HG02938 (cell line): Measurements from ENCODE around the gene S100A8.

Experiments used
- ATAC-seq: cut with Tn5 transposase; IDR thresholded peaks from one replicate; pipeline ENCODE4 v1.9.1; 2021; ENCODE audit warnings: mild to moderate bottlenecking, moderate library complexity; ENCODE audit not compliant: unreplicated experiment

Gene S100A8

GRCh38 chr1:153364156-153364555, 26.7 kb downstream of the S100A8 start:
- no peak for ATAC-seq

GRCh38 chr1:153363641-153364040, 27.2 kb downstream of the S100A8 start:
- no peak for ATAC-seq

- ATAC-seq, result no peak
Observed at GRCh38 chr1:153362187-153362775, 28.6 kb downstream of the S100A8 start.

GRCh38 chr1:153361480-153362109, 29.3 kb downstream of the S100A8 start:
- no peak for ATAC-seq

- no peak for ATAC-seq
Observed at GRCh38 chr1:153360592-153361479, 30.0 kb downstream of the S100A8 start.

GRCh38 chr1:153360190-153360589, 30.7 kb downstream of the S100A8 start:
- no peak for ATAC-seq

GRCh38 chr1:153359241-153359640, 31.6 kb downstream of the S100A8 start:
- ATAC-seq, result no peak

GRCh38 chr1:153358691-153358975, 32.2 kb downstream of the S100A8 start:
- ATAC-seq, result no peak

- ATAC-seq, result no peak
Observed at GRCh38 chr1:153357853-153358690, 32.8 kb downstream of the S100A8 start, which contains the start of gene S100A9. Gene S100A9, plus strand, starts transcription at chr1:153357854. Its CDS starts 430 bp downstream, at chr1:153358284.

- ATAC-seq, result no peak
Observed at GRCh38 chr1:153357076-153357852, 33.6 kb downstream of the S100A8 start.

- ATAC-seq, result no peak
Observed at GRCh38 chr1:153356392-153357075, 34.3 kb downstream of the S100A8 start.

GRCh38 chr1:153355445-153356071, 35.3 kb downstream of the S100A8 start:
- no peak for ATAC-seq

GRCh38 chr1:153354515-153355193, 36.2 kb downstream of the S100A8 start:
- ATAC-seq, result no peak

- ATAC-seq, result no peak
Observed at GRCh38 chr1:153353226-153353947, 37.5 kb downstream of the S100A8 start.

GRCh38 chr1:153352523-153352922, 38.4 kb downstream of the S100A8 start:
- no peak for ATAC-seq

GRCh38 chr1:153350321-153350957, 40.4 kb downstream of the S100A8 start:
- ATAC-seq, result no peak
